ENCODE data around the gene HOXC6. TPM values are rescaled to one million over a fixed set of nuclear protein-coding genes. Genes with fewer than 3 reads are reported as not detected.

Gene HOXC6
- total and polyA plus RNA-seq, 9 of the 15 experiments (the other 6 are each of a cell fraction or from before 2014, with no cell fraction given): 0.06 to 4.0 (median 1.4) TPM

DNA sequence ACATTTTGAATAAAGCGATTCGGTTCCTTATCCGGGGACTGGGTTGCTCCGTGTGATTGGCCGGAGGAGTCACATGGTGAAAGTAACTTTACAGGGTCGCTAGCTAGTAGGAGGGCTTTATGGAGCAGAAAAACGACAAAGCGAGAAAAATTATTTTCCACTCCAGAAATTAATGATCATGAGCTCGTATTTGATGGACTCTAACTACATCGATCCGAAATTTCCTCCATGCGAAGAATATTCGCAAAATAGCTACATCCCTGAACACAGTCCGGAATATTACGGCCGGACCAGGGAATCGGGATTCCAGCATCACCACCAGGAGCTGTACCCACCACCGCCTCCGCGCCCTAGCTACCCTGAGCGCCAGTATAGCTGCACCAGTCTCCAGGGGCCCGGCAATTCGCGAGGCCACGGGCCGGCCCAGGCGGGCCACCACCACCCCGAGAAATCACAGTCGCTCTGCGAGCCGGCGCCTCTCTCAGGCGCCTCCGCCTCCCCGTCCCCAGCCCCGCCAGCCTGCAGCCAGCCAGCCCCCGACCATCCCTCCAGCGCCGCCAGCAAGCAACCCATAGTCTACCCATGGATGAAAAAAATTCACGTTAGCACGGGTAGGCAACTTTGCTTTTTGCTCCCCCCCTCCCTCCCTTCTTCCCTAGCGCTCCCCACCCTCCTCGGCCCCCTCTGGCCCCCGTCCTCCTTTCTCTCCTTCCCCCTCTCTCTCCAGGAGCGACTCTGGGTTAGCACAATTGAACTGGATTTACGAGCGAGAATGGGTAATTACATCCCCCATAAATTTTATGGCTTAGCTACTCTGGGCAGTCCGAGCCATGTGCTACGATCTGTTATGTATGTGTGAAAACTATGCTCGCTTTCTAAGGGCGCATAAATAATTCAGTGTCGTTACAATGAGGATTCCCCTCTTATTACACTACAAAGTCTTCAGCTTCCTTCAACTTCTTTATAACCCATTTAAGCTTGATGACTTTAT, 25.8 kb downstream of the HOXC6 start, which contains the start of gene HOXC4:
Gene HOXC4, plus strand, starts transcription at position 85 of the 991 bp plus-strand sequence. Its CDS starts 88 bp downstream, at position 173.
- no peaks in the 10 kb centered on the region for H3K79me2 ChIP-seq (ENCODE audit: control insufficient read depth, insufficient read depth, low read length)
- DNase-seq (ENCODE audit: extremely low read depth in 1 of 4, low spot score in 3 of 4): no peak

More for the DNA sequence above, 25.8 kb downstream of the HOXC6 start, which contains the start of gene HOXC4:
- no peak for TF ChIP-seq ZNF175 (CRISPR knock-in tag; IDR thresholded peaks at IDR 0.05; ENCODE audit: low read depth)
- TF ChIP-seq, protein P1, sequence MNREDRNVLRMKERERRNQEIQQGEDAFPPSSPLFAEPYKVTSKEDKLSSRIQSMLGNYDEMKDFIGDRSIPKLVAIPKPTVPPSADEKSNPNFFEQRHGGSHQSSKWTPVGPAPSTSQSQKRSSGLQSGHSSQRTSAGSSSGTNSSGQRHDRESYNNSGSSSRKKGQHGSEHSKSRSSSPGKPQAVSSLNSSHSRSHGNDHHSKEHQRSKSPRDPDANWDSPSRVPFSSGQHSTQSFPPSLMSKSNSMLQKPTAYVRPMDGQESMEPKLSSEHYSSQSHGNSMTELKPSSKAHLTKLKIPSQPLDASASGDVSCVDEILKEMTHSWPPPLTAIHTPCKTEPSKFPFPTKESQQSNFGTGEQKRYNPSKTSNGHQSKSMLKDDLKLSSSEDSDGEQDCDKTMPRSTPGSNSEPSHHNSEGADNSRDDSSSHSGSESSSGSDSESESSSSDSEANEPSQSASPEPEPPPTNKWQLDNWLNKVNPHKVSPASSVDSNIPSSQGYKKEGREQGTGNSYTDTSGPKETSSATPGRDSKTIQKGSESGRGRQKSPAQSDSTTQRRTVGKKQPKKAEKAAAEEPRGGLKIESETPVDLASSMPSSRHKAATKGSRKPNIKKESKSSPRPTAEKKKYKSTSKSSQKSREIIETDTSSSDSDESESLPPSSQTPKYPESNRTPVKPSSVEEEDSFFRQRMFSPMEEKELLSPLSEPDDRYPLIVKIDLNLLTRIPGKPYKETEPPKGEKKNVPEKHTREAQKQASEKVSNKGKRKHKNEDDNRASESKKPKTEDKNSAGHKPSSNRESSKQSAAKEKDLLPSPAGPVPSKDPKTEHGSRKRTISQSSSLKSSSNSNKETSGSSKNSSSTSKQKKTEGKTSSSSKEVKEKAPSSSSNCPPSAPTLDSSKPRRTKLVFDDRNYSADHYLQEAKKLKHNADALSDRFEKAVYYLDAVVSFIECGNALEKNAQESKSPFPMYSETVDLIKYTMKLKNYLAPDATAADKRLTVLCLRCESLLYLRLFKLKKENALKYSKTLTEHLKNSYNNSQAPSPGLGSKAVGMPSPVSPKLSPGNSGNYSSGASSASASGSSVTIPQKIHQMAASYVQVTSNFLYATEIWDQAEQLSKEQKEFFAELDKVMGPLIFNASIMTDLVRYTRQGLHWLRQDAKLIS (CRISPR knock-in tag; IDR thresholded peaks at IDR 0.05): no peak
- TF ChIP-seq ELF2 (CRISPR knock-in tag; IDR thresholded peaks at IDR 0.05): no peak
- peak; percentile 31 for TF ChIP-seq USF2 (CRISPR knock-in tag; IDR thresholded peaks at IDR 0.05)
- no peaks in the 10 kb centered on the region for H3K9me3 ChIP-seq (replicated peaks; ENCODE audit: control insufficient read depth, insufficient read depth, low read depth, low read length)
- H3K9me1 ChIP-seq (ENCODE audit: control insufficient read depth, insufficient read depth, low read length): no peaks in the 10 kb centered on the region
- no TSS peak for BruUV-seq (replicated peaks)
- CTCF ChIA-PET (ENCODE audit: low intra/inter-chr PET ratio): no interaction called here
- no peaks in the 10 kb centered on the region for H3K36me3 ChIP-seq (ENCODE audit: control insufficient read depth, insufficient read depth, low read length)
- H3K4me2 ChIP-seq (ENCODE audit: insufficient read depth, low read length): no peak within 1 kb of the TSS
- no peak within 1 kb of the TSS for H3K4me3 ChIP-seq
- no peak within 1 kb of the TSS for H3K27ac ChIP-seq (ENCODE audit: extremely low read depth, low read depth, low read length)
- peaks cover 0 to 7% of the 10 kb centered on the region in 2 experiments; a peak in 2 of 5 replicates for H3K4me1 ChIP-seq (replicated peaks in 1 of 2; ENCODE audit: control insufficient read depth in 2 of 2, insufficient read depth in 2 of 2, low read length in 2 of 2)
- POLR2A ChIA-PET: no interaction called here
- intact Hi-C loops (cut with micrococcal nuclease) (no loop called here), in situ Hi-C loops (cut with MboI) (no loop called here)
- H4K20me1 ChIP-seq (replicated peaks; ENCODE audit: control insufficient read depth, insufficient read depth, low read length): 0 out of 2 replicates have a peak, but pooled peaks cover 2% of the 10 kb centered on the region
- H3K27me3 ChIP-seq (ENCODE audit: control insufficient read depth in 2 of 2, insufficient read depth in 2 of 2, low read length in 2 of 2): peaks cover 51 to 52% of the 10 kb centered on the region in 2 experiments
- WGBS (ENCODE audit: insufficient coverage, low coverage, missing lambda C conversion rate): 44% methylated on average over 35 of the region's 52 CpGs
- FAIRE-seq (no peak), ATAC-seq (no peak)
- peak within 1 kb of the TSS in 1 of 2 experiments; percentile 2; a peak in 1 of 4 replicates for H3K9ac ChIP-seq (ENCODE audit: insufficient read depth in 1 of 2, low read depth in 2 of 2, low read length in 2 of 2)
- H2AFZ ChIP-seq (ENCODE audit: low read depth, low read length): no peak within 1 kb of the TSS
